K562 (cell line): ENCODE data around the gene SLC27A4. TPM values are rescaled to one million over a fixed set of nuclear protein-coding genes. Genes with fewer than 3 reads are reported as not detected.

Experiments used
- ATAC-seq: fragments of 200-7000 bp; cut with Tn5 transposase; 3 replicates; pipeline ENCODE4 v1.9.1; 2020; ENCODE audit warnings: moderate library complexity
- BruUV-seq: library from RNA; stranded (reverse); fragments of 400-500 nt; replicated peaks from 2 replicates; lab custom pipeline; 2021; lab: Mats Ljungman, UMichigan
- CTCF ChIA-PET: fragments of 300-600 bp; formaldehyde crosslinking; extraction: SDS; loops from one replicate; lab custom pipeline; 2021; ENCODE audit warnings: low intra/inter-chr PET ratio; lab: Yijun Ruan, JAX
- POLR2A ChIA-PET: fragments of 300-600, 350-650 bp; sonication (Branson Sonifier 250); formaldehyde crosslinking; extraction: SDS; loops from one replicate; lab custom pipeline; 2021; ENCODE audit warnings: antibody characterized with exemption, inconsistent platforms; lab: Yijun Ruan, JAX
- DNase-seq, 4 experiments: peaks; one replicate each; pipeline versions ENCODE4 v3.0.0 to v3.0.0-alpha.2; 2011 to 2018; ENCODE audit warnings: low spot score in 3 of 4, mixed read lengths in 3 of 4; ENCODE audit errors: extremely low read depth in 1 of 4
- FAIRE-seq: peaks from 2 replicates; lab custom pipeline; 2011; peaks lifted over from hg19 to GRCh38; lab: Jason Lieb, UNC
- H2AFZ ChIP-seq: 2 replicates; pipeline ENCODE4 v1.6.0; 2011; ENCODE audit warnings: low read depth, low read length, control low read depth, inconsistent platforms
- H3K27ac ChIP-seq: fragments of 200-600 bp; 3 replicates; pipeline ENCODE4 v1.8.0; 2011; ENCODE audit warnings: low read depth, mild to moderate bottlenecking, control low read depth, inconsistent platforms, low read length, moderate library complexity, mixed read lengths; ENCODE audit errors: extremely low read depth
- H3K27me3 ChIP-seq, 2 experiments: fragments of 300-600 bp in 1 of 2; 2 replicates in 1 of 2; 3 replicates in 1 of 2; pipeline versions ENCODE4 v1.6.0 to v1.8.0; 2011; ENCODE audit warnings: inconsistent platforms in 2 of 2, low read length in 2 of 2, mild to moderate bottlenecking in 1 of 2, mixed read lengths in 1 of 2, moderate library complexity in 1 of 2; ENCODE audit not compliant: control insufficient read depth in 2 of 2, insufficient read depth in 2 of 2
- H3K36me3 ChIP-seq: fragments of 300-600 bp; 3 replicates; pipeline ENCODE4 v1.8.0; 2011; ENCODE audit warnings: mild to moderate bottlenecking, low read length, inconsistent platforms; ENCODE audit not compliant: control insufficient read depth, insufficient read depth
- H3K4me1 ChIP-seq, 2 experiments: fragments of 200-600 bp in 1 of 2; replicated peaks in 1 of 2; 2 replicates in 1 of 2; 3 replicates in 1 of 2; pipeline versions ENCODE4 v1.5.1 to v1.8.0; 2011; ENCODE audit warnings: inconsistent platforms in 2 of 2, low read length in 2 of 2, mild to moderate bottlenecking in 1 of 2, mixed read lengths in 1 of 2, moderate library complexity in 1 of 2; ENCODE audit not compliant: control insufficient read depth in 2 of 2, insufficient read depth in 2 of 2
- H3K4me2 ChIP-seq: 2 replicates; pipeline ENCODE4 v1.6.1; 2011; ENCODE audit warnings: low read length, control low read depth, inconsistent platforms, mixed read lengths; ENCODE audit not compliant: insufficient read depth
- H3K4me3 ChIP-seq: fragments of 200-600 bp; sonication (generic), shearing (Covaris generic); 2 replicates; pipeline ENCODE4 v1.5.1; 2016; ENCODE audit warnings: control low read depth, inconsistent platforms
- H3K79me2 ChIP-seq: fragments of 200-600 bp; 3 replicates; pipeline ENCODE4 v1.8.0; 2011; ENCODE audit warnings: low read length, inconsistent platforms; ENCODE audit not compliant: control insufficient read depth, insufficient read depth
- H3K9ac ChIP-seq, 2 experiments: 2 replicates each; pipeline versions ENCODE4 v1.6.0 to v1.6.1; 2011; ENCODE audit warnings: low read depth in 2 of 2, low read length in 2 of 2, control low read depth in 1 of 2, inconsistent platforms in 1 of 2, mild to moderate bottlenecking in 1 of 2, mixed read lengths in 1 of 2; ENCODE audit not compliant: insufficient read depth in 1 of 2
- H3K9me1 ChIP-seq: one replicate; pipeline ENCODE4 v1.6.0; 2011; ENCODE audit warnings: inconsistent platforms, mild to moderate bottlenecking, low read length, moderate library complexity; ENCODE audit not compliant: control insufficient read depth, insufficient read depth
- H3K9me3 ChIP-seq: replicated peaks from 2 replicates; pipeline ENCODE4 v1.5.1; 2011; ENCODE audit warnings: low read depth, low read length, inconsistent platforms; ENCODE audit not compliant: control insufficient read depth, insufficient read depth
- H4K20me1 ChIP-seq: replicated peaks from 2 replicates; pipeline ENCODE4 v1.6.1; 2011; ENCODE audit warnings: low read length, inconsistent platforms, mixed read lengths; ENCODE audit not compliant: control insufficient read depth, insufficient read depth
- ARID4B ChIP-seq: sonication (generic); formaldehyde crosslinking; IDR thresholded peaks from 2 replicates; pipeline ENCODE4 v1.8.0; 2022; ENCODE audit warnings: mild to moderate bottlenecking, missing genetic modification reagents
- BDP1 ChIP-seq: IDR thresholded peaks from 3 replicates; pipeline ENCODE4 v1.6.1; 2011; ENCODE audit not compliant: insufficient read length, insufficient read depth
- CBX8 ChIP-seq: fragments of 200-600 bp; sonication (generic); IDR thresholded peaks from 2 replicates; pipeline ENCODE4 v1.6.1; 2012; ENCODE audit warnings: borderline replicate concordance, mixed run types, low read depth, mild to moderate bottlenecking, moderate library complexity, mixed read lengths, low read length, control low read depth, inconsistent platforms; ENCODE audit not compliant: poor library complexity, severe bottlenecking; ENCODE audit errors: extremely low read depth
- ESRRA ChIP-seq: fragments of 450-650 bp; IDR thresholded peaks from 2 replicates; pipeline ENCODE4 v1.6.1; 2014; ENCODE audit warnings: low read depth, mild to moderate bottlenecking, moderate library complexity, borderline replicate concordance
- GATA2 ChIP-seq: sonication (generic); formaldehyde crosslinking; IDR thresholded peaks from 2 replicates; pipeline ENCODE4 v1.4.0; 2020; ENCODE audit warnings: mild to moderate bottlenecking, missing genetic modification reagents
- PCBP1 ChIP-seq: fragments of 200-400 bp; formaldehyde crosslinking; IDR thresholded peaks from 2 replicates; pipeline ENCODE4 v1.6.1; 2018; ENCODE audit warnings: mild to moderate bottlenecking, low read depth, low read length; ENCODE audit not compliant: poor library complexity, severe bottlenecking
- PTRF ChIP-seq: fragments of 450-650 bp; IDR thresholded peaks from 2 replicates; pipeline ENCODE4 v1.6.1; 2016; ENCODE audit warnings: mild to moderate bottlenecking, missing genetic modification characterization, missing compliant biosample characterization
- RBM22 ChIP-seq: fragments of 200-400 bp; formaldehyde crosslinking; IDR thresholded peaks from 2 replicates; pipeline ENCODE4 v1.6.1; 2018; ENCODE audit warnings: low read length, low read depth; ENCODE audit not compliant: poor library complexity, severe bottlenecking
- SFPQ ChIP-seq: fragments of 200-400 bp; formaldehyde crosslinking; IDR thresholded peaks from 2 replicates; pipeline ENCODE4 v1.6.1; 2017; ENCODE audit warnings: mild to moderate bottlenecking, low read depth, low read length, moderate library complexity
- SLC30A9 ChIP-seq: fragments of 250-450 bp; sonication (Bioruptor Pico); IDR thresholded peaks from 2 replicates; pipeline ENCODE4 v1.8.0; 2022; ENCODE audit warnings: mild to moderate bottlenecking, moderate library complexity
- SMAD4 ChIP-seq: fragments of 250-450 bp; sonication (Bioruptor Pico); conservative IDR thresholded peaks from 2 replicates; pipeline ENCODE4 v1.8.0; 2021; ENCODE audit warnings: inconsistent platforms, mild to moderate bottlenecking, moderate library complexity
- SNIP1 ChIP-seq: fragments of 450-650 bp; IDR thresholded peaks from 2 replicates; pipeline ENCODE4 v1.7.1; 2017; ENCODE audit warnings: low read depth, mild to moderate bottlenecking
- TCF15 ChIP-seq: fragments of 250-450 bp; sonication (Bioruptor Pico); IDR thresholded peaks from 2 replicates; pipeline ENCODE4 v1.8.0; 2022; ENCODE audit warnings: moderate library complexity, mild to moderate bottlenecking, inconsistent platforms
- ZNF583 ChIP-seq: fragments of 250-450 bp; sonication (Bioruptor Pico); IDR thresholded peaks from 2 replicates; pipeline ENCODE4 v1.4.0; 2020
- WGBS: fragments of 100-300 bp; shearing (Covaris generic); methylation state at CpG from one replicate; pipeline ENCODE4 v1.1.6; 2016; ENCODE audit warnings: low coverage, mixed read lengths; ENCODE audit not compliant: insufficient coverage; ENCODE audit errors: missing lambda C conversion rate; 5-methylcytosine and 5-hydroxymethylcytosine counted together
- in situ Hi-C: fragments of 300-500 bp; cut with MboI; formaldehyde crosslinking; loops from 4 replicates; pipeline ENCODE4 v1.15.0; 2018; ENCODE audit warnings: inconsistent platforms, mixed read lengths
- intact Hi-C: fragments of 100-400 bp; cut with micrococcal nuclease; formaldehyde crosslinking; loops from 2 replicates; pipeline ENCODE4 v1.14.2; 2022
- polyA plus RNA-seq, 8 experiments: library from polyadenylated mRNA; depleted of rRNA in 4 of 8; stranded (reverse) in 5 of 8; unstranded in 3 of 8; fragments of >200 nt; fragmentation: Nextera tagmentation in 2 of 8; fragmentation: Illumina TruSeq in 1 of 8; extraction: Ambion mirVana in 2 of 8; extraction: Trizol in 1 of 8; gene quantifications; 2 replicates each; pipeline versions ENCODE4 v1.2.1 to v1.2.3, GENCODE V29; 2011 to 2014; ENCODE audit warnings: inconsistent platforms in 1 of 8, missing spikeins in 1 of 8
- total RNA-seq, 7 experiments: library from RNA; depleted of rRNA in 6 of 7; stranded (reverse); fragments of >200 nt in 6 of 7; fragmentation: Illumina TruSeq in 2 of 7; extraction: Trizol in 2 of 7; gene quantifications; 2 replicates each; pipeline versions ENCODE4 v1.2.1 to v1.2.3, GENCODE V29; 2011 to 2021; ENCODE audit warnings: low replicate concordance in 1 of 7

Gene SLC27A4
- total and polyA plus RNA-seq, 9 of the 15 experiments (the other 6 are each of a cell fraction or from before 2014, with no cell fraction given) = 0.25 to 35.7 (median 14.0) TPM

- FAIRE-seq = no peak
- no TSS peak for BruUV-seq
- intact Hi-C loops = no loop called here
- no peaks in the 10 kb centered on the region for H3K9me3 ChIP-seq
- H3K9me1 ChIP-seq = peaks cover 5% of the 10 kb centered on the region
- H3K36me3 ChIP-seq = peaks cover 58% of the 10 kb centered on the region; the same call in 2 of the 3 replicates
- DNase-seq = no peak
- no peak overlapping the region for H3K4me2 ChIP-seq
- H3K79me2 ChIP-seq = no peaks in the 10 kb centered on the region
- H3K4me1 ChIP-seq = peaks cover 0 to 14% of the 10 kb centered on the region in 2 experiments; a peak in 2 of 5 replicates
- CTCF ChIA-PET = no interaction called here
- in situ Hi-C loops = no loop called here
- no peak overlapping the region for H3K27ac ChIP-seq
- no peak overlapping the region for H2AFZ ChIP-seq
- no peak for ATAC-seq
- H3K9ac ChIP-seq = no peak overlapping the region
- no peak overlapping the region for H3K4me3 ChIP-seq
- POLR2A ChIA-PET = interaction anchor here (0.6 to 1.5 kb wide), 4 partner anchors 13 to 20 kb away, joined by 3 read pairs; partner anchors contain the start of gene URM1
- no peaks in the 10 kb centered on the region for H4K20me1 ChIP-seq
- WGBS = 95% methylated on average over 7 of the region's 8 CpGs
- H3K27me3 ChIP-seq = no peaks in the 10 kb centered on the region; a peak in 1 of 5 replicates
- TF ChIP-seq SNIP1 (no peak), SFPQ (no peak), ZNF583 (CRISPR knock-in tag) (no peak), RBM22 (no peak), SLC30A9 (CRISPR knock-in tag) (no peak), SMAD4 (CRISPR knock-in tag) (no peak), ESRRA (no peak), BDP1 (no peak), CBX8 (no peak), PTRF (tag) (no peak), TCF15 (CRISPR knock-in tag) (no peak), GATA2 (CRISPR knock-in tag) (no peak), ARID4B (CRISPR knock-in tag) (no peak), PCBP1 (no peak)
Observed at GRCh38 chr9:128390813-128391711, 50.7 kb downstream of the SLC27A4 start.
